Activated CD8-positive, alpha-beta memory T cell treated with anti-CD3 and anti-CD28 coated beads, Interleukin-2, amount 50 U/mL, for 1 hour (primary cell): Measurements from ENCODE around the gene NPHP4.

Experiments
- DNase-seq: peaks from one replicate; pipeline ENCODE4 v3.0.0-alpha.2; 2020; ENCODE audit errors: extremely low read depth

Gene NPHP4

DNA sequence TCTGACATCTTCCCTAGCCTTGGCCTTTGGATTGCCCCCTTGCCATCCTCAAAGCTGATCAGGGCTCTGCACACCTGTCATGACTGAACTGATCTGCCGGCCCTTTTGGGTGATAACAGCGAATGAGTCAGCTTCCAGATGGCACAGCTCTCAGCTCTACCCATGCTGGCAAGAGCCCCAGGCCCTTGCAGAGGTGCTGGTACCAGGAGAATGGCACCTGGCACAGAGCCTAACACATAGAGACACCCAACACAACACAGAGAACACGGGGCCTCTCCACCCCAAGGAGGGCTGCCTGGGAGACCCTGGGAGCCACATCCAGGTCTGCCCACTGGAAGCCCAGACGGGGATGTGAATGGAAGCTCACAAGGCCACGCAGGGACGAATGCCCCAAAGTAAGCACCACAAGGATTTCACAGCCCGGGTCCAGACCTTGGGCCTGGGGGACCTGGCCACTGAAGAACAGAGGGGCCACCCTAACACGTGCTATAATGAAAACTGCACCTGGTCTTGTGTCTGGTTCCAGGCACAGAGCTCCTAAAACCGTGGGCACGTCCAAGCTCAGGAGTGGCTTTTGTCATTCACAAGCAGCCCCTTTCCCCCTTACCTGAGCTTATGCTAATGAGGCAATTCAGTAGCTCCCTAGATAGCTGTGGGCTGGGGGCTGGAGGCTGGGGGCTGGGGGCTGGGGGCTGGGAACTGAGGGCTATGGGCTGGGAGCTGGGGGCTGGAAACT, 160.5 kb downstream of the NPHP4 start:
- no peak for DNase-seq

- DNase-seq, result no peak
These were observed 161.2 kb downstream of the NPHP4 start for GRCh38 chr1:5830771-5831599.

DNA sequence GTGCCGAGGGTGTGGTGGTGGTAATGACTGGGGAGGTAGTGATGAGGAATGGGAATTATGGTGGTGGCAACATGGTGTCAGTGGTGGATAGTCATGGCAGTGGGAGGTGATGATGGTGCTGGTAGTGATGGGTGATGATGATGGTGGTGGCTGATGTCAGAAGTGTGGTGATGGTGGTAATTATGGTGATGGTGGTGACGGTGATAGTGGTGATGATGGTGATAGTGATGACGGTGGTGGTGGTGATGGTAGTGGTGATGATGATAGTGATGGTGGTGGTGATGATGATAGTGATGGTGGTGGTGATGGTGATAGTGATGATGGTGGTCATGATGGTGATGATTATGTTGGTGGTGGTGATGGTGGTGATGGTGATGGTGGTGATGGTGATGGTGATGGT, 162.8 kb downstream of the NPHP4 start:
- no peak for DNase-seq

GRCh38 chr1:5828308-5828935, 163.8 kb downstream of the NPHP4 start:
- no peak for DNase-seq

DNA sequence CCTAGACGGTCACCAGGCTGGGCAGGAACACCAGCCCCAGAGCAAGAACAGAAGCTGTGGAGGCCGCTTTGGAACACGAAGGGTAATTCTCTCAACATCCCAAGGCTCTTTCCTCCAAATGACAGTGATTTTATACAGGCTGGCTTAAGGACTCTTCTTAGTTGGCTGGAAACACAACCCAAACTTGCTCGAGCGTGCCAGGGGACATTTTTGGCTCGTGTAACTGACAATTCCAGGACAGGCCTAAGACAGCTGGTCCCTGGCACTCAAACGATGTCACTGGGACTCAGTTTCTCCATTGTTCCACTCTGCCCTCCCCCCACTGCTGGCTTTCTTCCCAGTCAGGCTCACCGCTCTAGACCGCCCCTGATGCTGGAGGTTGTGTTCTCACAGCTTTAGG, 164.7 kb downstream of the NPHP4 start:
- DNase-seq, result no peak

GRCh38 chr1:5826601-5827000, 165.6 kb downstream of the NPHP4 start:
- DNase-seq, result no peak

- DNase-seq, result no peak
These were observed 169.5 kb downstream of the NPHP4 start for GRCh38 chr1:5822726-5823125.

- DNase-seq, result no peak
These were observed 170.0 kb downstream of the NPHP4 start for GRCh38 chr1:5822266-5822665.

- no peak for DNase-seq
These were observed 170.6 kb downstream of the NPHP4 start for GRCh38 chr1:5821540-5822176.

GRCh38 chr1:5820026-5820421, 172.2 kb downstream of the NPHP4 start:
- DNase-seq, result no peak

GRCh38 chr1:5819391-5820025, 172.7 kb downstream of the NPHP4 start:
- no peak for DNase-seq

DNA sequence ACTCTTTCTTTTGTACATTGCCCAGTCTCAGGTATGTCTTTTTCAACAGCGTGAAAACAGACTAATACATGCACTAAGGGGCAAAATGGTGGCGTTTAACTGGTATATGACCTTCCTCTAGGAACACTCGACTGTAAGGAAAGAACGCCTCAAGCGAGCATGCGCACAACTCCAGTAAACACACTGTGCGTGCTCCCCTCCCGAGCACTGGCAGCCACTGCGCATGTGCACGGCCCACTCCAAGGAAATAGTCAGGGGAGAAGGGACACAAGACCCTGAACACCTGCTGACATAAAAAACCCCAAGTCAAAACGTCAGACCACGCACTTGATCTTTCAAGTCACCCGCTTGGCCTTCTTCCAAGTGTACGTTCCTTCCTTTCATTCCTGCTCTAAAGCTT, 173.5 kb downstream of the NPHP4 start:
- DNase-seq, result no peak

DNA sequence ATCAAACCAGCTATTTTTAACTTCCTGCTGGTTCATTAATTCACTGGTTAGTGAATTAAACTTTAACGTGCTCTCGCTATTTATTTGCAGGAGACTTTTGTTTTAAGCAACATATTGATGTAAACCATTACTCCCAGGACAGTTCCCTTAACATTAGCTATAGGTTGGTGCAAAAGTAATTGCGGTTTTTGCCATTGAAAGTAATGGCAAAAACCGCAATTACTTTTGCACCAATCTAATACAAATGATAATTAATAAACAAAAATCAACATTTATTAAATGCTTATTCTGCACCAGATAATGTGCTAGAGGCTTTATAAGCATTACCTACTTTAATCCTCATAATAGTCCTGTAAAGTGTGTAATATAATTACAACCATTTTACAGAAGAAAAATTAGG, 176.5 kb downstream of the NPHP4 start:
- DNase-seq, result no peak

DNA sequence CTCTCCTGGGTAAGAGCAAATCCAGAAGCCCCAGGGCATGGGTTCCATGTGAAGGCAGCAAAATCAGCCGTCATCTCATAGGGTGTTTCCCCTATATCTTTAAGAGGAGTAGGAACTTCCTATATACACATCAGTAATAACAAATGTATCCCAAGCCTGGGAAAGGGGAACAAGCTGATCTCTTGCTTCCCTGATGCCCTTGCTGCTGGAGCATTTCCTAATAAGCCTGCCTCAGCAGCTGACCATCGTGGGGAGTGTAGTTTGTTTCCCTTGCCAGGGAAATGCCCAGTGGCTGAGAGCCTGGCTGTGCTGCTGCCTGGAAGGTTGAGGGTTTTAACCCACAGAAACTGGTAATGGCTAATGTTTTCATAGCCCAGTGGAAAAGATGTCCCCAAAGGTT, 177.0 kb downstream of the NPHP4 start:
- no peak for DNase-seq

DNA sequence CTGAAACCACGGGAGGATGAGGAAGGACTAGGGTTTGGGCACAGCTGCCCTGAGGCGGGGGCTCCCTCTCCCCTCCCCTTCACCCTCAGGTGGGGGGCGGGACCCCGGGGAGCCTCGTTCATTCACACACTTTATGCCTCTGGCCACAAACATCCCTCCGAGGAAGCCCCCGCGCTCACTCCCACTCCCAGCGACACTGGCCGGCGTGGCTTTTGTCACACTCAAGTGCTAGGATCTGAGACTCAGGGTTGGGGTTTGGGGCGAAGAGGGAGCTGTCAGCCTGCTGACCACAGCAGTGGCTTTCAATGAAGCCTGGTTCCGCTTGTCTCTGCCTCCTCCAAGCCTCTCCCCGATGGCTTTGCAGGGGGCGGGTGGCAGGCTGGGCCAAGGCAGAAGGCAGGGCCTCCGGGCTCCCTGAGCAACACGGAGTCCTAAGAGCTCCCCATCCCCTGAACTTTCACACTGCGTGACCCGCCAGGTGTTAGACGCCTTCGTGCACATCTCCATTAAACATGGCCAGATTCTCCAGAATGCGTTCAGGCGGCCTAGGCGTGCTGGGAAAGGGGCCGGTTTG, 178.1 kb downstream of the NPHP4 start:
- no peak for DNase-seq

DNA sequence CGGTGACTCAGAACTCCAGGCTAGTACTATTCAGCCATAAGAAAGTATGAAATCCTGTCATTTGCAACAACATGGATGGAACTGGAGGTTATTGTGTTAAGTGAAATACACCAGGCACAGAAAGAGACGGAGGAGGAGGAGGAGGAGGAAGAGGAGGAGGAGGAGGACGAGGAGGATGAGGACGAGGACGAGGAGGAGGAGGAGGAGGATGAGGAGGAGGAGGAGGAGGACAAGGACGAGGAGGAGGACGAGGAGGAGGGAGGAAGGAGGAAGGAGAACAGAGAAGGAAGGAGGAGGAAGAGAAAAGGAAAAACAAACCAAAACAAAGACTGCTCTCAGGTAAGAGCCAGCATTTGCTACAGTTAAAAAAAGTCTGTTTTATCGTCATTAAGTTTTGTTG, 178.7 kb downstream of the NPHP4 start:
- DNase-seq, result no peak
